NCI-H2107 treated with DMSO at 0.1 percent for 48 hours (cell line): ENCODE results near the gene ARSA.
"Not testable (repeated sequence)": the region's sequence is repeated elsewhere in the genome, so short reads cannot be mapped to it uniquely, and the experiment has no call there.

Source experiments
- DNase-seq: peaks from one replicate; lab custom pipeline; 2025; ENCODE audit not compliant: unreplicated experiment; lab: John Stamatoyannopoulos, UW

The ARSA gene

DNA sequence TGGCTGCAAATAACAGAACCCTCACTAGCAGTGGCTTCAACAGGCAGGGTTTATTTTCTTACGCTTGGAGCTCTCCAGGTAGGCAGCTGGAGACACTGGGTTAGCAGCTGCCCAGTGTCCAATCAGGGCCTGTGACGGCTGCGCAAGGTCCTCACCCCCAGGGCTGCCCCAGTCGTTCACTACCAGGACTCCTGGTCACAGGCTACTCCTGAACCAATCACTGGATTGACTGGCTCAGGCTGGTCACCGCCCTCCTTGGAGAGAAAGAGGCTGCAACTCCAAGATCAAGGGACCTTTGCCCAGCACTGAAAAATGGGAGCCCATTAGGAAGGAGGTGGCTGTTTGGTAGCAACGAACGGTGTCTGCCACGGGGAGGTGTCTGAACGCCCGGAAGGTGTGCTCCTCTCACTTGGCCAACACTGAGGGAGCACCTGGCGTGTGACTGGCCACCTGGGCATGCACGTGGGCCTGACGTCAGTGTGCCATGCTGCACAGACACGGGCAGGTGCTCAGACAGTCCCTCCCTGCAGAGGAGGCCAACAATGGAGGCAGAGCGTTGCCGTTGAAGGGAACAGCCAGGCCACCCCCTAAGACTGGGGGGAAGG is 5.1 kb downstream of the ARSA start:
- peak; percentile 70 for DNase-seq

DNA sequence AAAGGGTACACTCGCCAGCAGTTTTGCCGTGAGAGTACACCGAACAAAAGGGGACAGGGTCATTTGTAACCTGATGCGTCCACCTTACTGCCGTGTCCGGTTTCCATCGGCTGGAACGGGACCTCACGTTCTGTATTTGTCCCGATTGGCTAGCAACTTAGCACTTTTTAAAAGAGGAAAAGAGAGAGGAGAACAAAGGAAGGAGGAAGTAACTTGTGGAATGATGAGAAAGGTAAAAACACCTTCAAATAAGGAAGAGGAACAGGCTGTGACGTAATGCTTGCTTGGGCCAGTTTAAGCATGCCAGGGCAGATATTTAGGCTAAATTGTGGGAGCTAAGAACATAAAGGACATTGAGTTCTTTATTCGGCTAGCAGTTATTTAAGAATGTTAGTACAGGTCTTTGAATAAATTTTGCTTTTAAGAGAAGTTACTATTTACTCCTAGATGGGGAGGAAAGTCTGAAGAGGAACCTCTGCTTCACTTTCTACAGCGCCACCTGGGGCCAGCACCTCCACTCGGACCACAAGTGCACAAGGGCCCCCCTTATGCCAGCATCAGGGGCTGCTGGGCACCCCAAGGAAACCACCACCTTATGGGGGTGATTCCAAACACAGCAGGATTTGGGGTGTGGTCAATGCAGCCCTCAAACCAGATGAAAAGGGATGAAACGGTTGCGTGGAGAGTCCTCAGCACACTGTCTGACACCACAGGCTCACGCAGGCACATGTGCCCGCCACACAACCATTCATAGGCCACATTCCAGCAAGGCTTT is 5.8 kb downstream of the ARSA start:
- no peak for DNase-seq

DNA sequence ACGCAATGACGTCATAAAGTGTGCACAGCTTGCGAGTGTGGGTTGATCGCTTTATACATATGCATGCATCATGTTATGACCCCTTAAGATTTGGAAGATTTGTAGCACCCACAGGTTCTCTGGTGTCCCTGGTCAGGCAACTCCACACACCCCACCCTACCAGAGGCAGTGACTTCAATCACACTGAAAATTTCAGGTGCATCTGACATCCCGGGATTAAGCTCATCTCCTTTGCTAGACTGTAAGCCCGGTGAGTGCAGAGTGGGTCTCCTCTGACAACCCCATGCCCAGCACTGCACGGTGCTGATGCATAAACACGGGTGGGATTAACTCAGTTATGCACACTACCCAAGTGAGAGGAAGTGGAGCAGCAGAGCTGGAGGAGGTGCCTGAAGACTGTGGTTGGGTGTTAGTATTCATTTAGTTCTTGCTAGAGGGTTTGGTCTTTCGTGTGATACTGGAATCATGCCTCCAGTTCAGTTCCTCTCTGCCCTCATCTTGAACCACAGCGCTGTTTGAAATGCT is 6.5 kb downstream of the ARSA start:
- no peak for DNase-seq

DNA sequence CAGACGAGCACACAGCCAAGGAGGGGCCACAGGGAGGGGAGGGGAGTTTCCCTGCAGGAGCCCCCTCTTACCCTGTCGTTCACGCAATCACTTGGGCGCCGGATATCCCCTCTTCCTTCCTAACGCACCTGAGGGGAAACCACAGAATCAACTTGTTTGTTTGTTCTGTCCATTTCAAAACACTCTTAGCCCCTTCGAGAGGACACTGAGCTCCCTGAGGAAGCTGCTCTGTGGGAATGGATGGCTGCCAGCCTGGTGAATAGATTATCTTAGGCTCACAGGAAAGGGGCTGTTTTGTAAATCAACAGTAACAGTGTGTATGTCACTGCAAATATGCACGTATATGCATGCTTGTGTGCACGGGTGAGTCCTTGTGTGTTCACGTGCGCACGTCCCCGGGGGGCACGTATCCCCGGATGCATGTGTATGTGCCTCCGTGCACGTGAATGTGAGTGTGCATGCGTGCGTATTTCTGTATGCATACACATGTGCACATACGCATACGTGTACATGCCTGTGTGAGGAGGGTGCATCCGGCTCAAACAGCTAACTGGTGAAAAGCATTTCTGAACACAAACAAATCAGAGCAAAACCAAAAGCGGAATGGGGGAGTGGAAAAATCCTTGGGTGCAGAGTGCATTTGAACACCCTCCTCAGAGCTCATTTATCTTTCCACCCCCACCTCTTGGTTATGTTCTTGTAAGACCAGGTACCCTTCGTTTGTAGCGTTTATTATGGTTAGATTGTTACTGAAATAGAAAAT is 7.2 kb downstream of the ARSA start:
- peak; percentile 46 for DNase-seq

DNA sequence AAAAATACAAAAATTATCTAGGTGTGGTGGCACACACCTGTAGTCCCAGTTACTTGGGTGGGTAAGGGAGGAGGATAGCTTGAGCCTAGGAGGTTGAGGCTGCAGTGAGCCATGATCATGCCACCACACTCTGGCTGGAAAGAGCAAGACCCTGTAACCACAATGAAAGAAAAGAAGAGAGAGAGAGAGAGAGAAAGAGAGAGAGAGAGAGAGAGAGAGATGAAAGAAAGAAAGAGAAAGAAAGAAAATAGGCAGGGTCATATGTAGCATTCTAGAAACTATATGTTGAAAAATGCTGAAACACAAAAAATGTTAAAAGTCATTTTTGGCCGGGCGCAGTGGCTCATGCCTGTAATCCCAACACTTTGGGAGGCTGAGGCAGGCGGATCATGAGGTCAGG is 13.7 kb downstream of the ARSA start:
- DNase-seq: not testable (repeated sequence)

- DNase-seq: peak; percentile 35
Measured at GRCh38 chr22:50613291-50613981, 14.5 kb downstream of the ARSA start.

DNA sequence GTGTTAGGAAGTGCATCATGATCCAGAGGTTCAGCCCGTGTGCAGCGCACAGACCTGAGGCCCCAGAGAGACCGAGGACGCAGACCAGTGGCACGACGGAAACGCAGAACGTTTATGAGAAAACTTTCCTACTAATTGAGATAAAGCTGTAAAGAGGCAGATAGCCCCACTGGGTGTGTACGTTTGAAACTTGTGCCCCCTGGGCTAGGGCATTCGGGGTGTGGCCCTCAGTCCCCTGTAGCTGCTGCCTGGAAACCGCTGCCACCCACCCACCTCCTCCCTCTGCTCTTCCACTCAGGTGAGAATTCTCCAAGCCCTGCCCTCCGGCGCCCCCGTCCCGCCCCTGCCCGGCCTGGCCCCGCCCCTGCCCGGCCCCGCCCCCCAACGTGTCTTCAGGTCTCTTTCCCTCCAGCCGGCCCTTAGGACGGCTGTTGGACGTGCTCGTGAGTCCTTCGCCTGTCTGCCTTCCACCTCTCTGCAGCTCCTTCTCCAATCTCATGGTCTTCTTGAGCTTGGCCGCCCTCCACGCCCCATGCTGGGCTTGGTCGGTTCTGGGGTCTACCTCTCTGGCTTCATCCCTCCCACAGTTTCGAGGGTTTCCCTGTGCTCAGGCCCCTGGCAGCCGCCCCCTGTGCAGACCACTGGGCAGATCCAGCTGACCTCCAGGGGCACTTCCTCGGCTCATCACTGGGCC is 15.3 kb downstream of the ARSA start:
- DNase-seq: no peak

DNA sequence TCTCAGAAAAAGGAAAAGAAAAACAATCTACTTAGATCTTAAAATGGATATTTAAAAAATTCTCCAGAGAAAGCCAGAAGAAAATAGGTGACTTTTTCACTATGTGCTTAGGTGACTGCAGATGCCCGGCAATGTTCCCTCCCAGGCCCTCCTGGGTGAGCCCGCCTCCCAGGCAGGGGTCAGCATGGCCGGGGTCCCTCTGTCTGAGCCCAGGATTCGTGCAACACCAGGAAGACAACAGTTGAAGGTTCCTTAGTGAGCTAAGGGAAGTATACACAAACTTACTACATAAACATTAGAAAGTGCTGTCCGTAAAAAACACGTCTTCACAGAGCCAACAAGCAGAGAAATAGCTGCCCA is 15.8 kb downstream of the ARSA start:
- DNase-seq: no peak

- no peak for DNase-seq
Measured at GRCh38 chr22:50611341-50612060, 16.5 kb downstream of the ARSA start.

DNA sequence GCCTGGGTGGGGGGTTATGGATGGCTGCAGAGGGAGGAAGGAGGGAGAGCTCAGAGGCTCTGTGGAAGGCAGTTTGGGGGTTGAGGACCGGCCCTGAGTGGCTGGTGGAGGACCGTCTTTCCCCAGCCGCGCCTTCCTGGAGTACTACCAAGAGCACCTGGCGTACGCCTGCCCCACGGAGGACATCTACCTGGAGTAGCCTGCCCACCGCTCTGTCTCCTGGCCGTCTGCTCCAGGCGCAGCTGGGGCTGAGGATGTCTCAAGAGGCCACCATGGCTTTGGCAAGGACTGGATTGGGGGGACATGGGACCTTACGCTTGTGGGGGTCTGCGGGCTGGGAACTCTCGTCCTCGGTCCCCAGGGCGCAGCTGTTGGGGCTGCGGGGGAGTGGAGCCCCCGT is 17.4 kb downstream of the ARSA start:
- DNase-seq: no peak

GRCh38 chr22:50610041-50610451 is 17.9 kb downstream of the ARSA start:
- no peak for DNase-seq

GRCh38 chr22:50609599-50609998 is 18.4 kb downstream of the ARSA start:
- DNase-seq: no peak

DNA sequence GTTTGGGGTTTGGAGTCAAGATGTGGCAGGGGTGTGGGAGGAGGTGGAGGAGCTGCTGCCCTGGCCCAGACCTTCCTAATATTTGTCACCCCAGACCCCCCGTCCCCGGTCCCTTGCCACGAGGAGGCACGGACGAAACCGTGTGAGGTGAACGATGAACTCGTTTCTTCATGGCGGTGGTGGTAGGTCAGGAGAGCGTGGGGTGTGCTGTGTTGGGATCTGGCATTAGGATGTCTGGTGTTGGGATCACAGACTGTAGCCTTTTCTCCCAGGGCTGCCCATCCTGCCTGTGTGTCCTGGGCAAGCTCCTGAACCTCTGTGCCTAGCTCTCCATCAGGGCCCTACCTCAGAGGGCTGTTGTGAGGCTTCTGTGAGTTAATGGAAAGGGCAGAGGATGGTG is 19.0 kb downstream of the ARSA start:
- DNase-seq: no peak

- not testable (repeated sequence) for DNase-seq
Measured at GRCh38 chr22:50608058-50608840, 19.7 kb downstream of the ARSA start.

GRCh38 chr22:50607659-50608020 is 20.3 kb downstream of the ARSA start:
- DNase-seq: no peak

DNA sequence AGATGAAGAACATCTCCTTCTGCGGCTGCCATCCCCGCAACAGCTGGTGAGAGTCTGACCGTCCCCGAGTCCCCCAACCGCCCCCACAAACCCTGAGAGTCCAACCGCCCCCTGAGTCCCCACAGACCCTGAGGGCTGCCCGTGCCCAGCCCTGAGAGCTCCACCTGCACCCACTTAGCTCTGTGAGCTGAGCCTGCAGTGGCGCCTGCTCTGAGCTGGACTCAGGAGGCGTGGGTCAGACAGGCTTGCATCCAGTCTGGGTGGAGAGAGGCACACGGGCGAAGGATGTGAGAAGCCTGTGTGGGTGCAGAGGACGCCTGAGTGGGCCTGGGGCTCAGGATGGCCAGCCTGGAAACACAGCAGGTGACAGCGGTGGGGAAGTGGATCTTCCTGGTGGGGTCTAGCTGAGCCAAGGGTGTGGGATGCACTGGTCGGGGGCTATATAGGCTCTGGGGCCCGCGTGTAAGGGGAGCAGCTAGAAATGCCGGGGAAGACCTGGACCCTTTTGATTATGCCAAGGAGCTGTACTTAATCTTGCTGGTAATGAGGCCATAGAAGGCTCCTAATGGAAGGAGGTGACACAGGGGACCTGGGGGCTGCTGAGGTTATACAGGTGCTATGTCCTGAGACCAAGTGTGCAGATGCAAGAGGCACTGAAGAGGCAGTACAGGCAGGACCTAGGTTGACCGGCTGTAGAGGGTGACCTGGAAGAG is 20.9 kb downstream of the ARSA start:
- DNase-seq: no peak

DNA sequence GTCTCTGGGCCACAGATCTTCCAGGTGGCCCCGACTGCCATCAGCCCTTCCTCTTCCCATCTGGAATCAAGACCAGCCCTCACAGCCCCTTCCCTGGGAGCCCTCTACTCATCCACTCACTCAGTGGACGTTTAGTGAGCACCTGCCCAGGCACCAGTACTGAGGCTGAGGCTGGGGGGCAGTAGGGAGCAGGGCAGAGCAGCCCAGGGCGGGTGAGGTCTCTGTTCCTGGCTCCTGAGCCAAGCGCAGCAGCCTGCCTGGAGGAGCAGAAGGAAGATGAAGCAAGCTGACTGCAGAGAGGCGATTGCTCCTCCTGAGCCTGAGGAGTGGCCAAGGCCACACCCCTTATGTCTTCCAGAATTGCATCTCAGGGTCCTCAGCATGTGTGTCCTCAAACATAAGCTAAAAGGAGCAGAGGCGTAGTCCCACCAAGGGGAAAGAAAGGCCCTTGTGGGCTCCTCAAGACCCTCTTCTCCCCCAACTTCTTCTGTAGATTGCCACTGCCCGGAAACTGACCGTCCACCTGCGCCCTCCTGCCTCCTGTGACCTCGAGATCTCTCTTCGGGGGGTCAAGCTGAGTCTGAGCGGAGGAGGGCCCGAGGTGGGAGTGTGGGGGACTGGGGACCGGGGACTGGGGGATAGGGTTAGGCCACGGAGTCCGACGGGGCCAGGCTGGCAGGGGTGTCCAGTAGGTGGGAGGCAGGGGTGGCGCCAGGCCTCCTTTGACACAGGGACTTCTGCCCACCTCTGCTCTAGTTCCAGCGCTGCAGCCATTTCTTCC is 21.6 kb downstream of the ARSA start:
- DNase-seq: no peak

DNA sequence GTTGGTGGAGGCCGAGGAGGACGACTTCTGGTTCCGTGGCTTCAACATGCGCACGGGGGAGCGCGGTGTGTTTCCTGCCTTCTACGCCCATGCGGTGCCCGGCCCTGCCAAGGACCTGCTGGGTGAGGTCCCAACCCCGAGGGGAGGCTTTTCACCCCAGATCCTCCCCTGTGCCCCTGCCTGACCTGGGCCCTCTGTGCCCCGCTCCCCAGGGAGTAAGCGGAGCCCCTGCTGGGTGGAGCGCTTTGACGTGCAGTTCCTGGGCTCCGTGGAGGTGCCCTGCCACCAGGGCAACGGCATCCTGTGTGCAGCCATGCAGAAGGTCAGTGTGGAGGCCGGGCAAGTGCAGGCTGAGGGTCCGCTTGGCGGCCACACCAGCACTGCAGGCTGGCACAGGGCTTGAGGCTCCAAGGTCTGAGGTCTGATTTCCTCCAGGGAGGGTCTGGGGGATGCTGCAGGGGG is 22.3 kb downstream of the ARSA start:
- DNase-seq: no peak
